Naive thymus-derived CD4-positive, alpha-beta T cell (primary cell): ENCODE data around the gene SLC16A7. TPM values are rescaled to one million over a fixed set of nuclear protein-coding genes. Genes with fewer than 3 reads are reported as not detected.
"Not testable (repeated sequence)": the region's sequence is repeated elsewhere in the genome, so short reads cannot be mapped to it uniquely, and the experiment has no call there.

Experiments
- ATAC-seq: fragments of 150-1000 bp; cut with Tn5 transposase; 2 replicates; pipeline ENCODE4 v1.10.0; 2021; ENCODE audit warnings: mild to moderate bottlenecking, moderate library complexity
- CTCF ChIA-PET: fragments of 350-600 bp; sonication (Branson Sonifier 250); formaldehyde crosslinking; loops from one replicate; lab custom pipeline; 2021; ENCODE audit warnings: antibody characterized with exemption; lab: Charles Lee
- POLR2A ChIA-PET: fragments of 350-600 bp; sonication (Branson Sonifier 250); formaldehyde crosslinking; loops from one replicate; lab custom pipeline; 2021; ENCODE audit warnings: antibody characterized with exemption, inconsistent platforms; lab: Charles Lee
- DNase-seq, 9 donors: peaks; one replicate each; pipeline versions ENCODE4 v3.0.0 to v3.0.0-alpha.2; 2020 to 2022; ENCODE audit warnings: mixed read lengths in 1 of 9
- H3K27ac ChIP-seq: one replicate; pipeline ENCODE4 v1.7.0; 2013; ENCODE audit warnings: mild to moderate bottlenecking, low read depth, low read length, moderate library complexity
- H3K27me3 ChIP-seq, 2 donors: one replicate each; pipeline ENCODE4 v1.7.0; 2013; ENCODE audit warnings: low read length in 2 of 2, mild to moderate bottlenecking in 2 of 2, moderate library complexity in 2 of 2; ENCODE audit not compliant: control insufficient read depth in 2 of 2, insufficient read depth in 2 of 2
- H3K36me3 ChIP-seq, 3 experiments: 1 replicate in 2 of 3; 2 replicates in 1 of 3; pipeline ENCODE4 v1.7.0; 2013; ENCODE audit warnings: low read length in 3 of 3, mild to moderate bottlenecking in 3 of 3, moderate library complexity in 1 of 3; ENCODE audit not compliant: insufficient read depth in 3 of 3, control insufficient read depth in 2 of 3
- H3K4me1 ChIP-seq, 2 donors: one replicate each; pipeline ENCODE4 v1.7.0; 2013; ENCODE audit warnings: low read length in 2 of 2, mild to moderate bottlenecking in 2 of 2, moderate library complexity in 1 of 2; ENCODE audit not compliant: control insufficient read depth in 2 of 2, insufficient read depth in 2 of 2
- H3K4me3 ChIP-seq: 2 replicates; pipeline ENCODE4 v1.7.0; 2013; ENCODE audit warnings: mild to moderate bottlenecking, low read length
- H3K9me3 ChIP-seq, 3 experiments: 1 replicate in 2 of 3; 2 replicates in 1 of 3; pipeline ENCODE4 v1.7.0; 2013; ENCODE audit warnings: low read length in 3 of 3; ENCODE audit not compliant: control insufficient read depth in 2 of 3
- H3K27ac Mint-ChIP-seq, 9 donors: one replicate each; pipeline ENCODE4 v1.8.0; 2020 to 2022; ENCODE audit warnings: mixed read lengths in 9 of 9, mild to moderate bottlenecking in 8 of 9, moderate library complexity in 5 of 9, inconsistent platforms in 2 of 9
- H3K27me3 Mint-ChIP-seq, 5 donors: one replicate each; pipeline ENCODE4 v1.8.0; 2021 to 2022; ENCODE audit warnings: mixed read lengths in 5 of 5, mild to moderate bottlenecking in 1 of 5
- H3K36me3 Mint-ChIP-seq, 5 donors: one replicate each; pipeline ENCODE4 v1.8.0; 2020 to 2022; ENCODE audit warnings: mixed read lengths in 5 of 5, mild to moderate bottlenecking in 3 of 5, inconsistent platforms in 1 of 5
- H3K4me1 Mint-ChIP-seq, 7 donors: one replicate each; pipeline ENCODE4 v1.8.0; 2020 to 2022; ENCODE audit warnings: mixed read lengths in 7 of 7, mild to moderate bottlenecking in 3 of 7, inconsistent platforms in 1 of 7
- H3K4me3 Mint-ChIP-seq, 10 donors: one replicate each; pipeline ENCODE4 v1.8.0; 2020 to 2022; ENCODE audit warnings: mild to moderate bottlenecking in 10 of 10, mixed read lengths in 10 of 10, moderate library complexity in 6 of 10, inconsistent platforms in 2 of 10
- H3K9me3 Mint-ChIP-seq, 11 donors: one replicate each; pipeline ENCODE4 v1.8.0; 2020 to 2022; ENCODE audit warnings: mixed read lengths in 11 of 11, mild to moderate bottlenecking in 4 of 11, inconsistent platforms in 1 of 11, moderate library complexity in 1 of 11
- intact Hi-C, 2 donors: fragments of 100-400 bp; cut with micrococcal nuclease; formaldehyde crosslinking; loops; one replicate each; pipeline ENCODE4 v1.15.1; 2023
- polyA plus RNA-seq, 2 donors: library from polyadenylated mRNA; unstranded; fragments of 300-500 nt; fragmentation: Illumina TruSeq; gene quantifications; one replicate each; pipeline ENCODE4 v1.2.3, GENCODE V29; 2021
- total RNA-seq, 6 experiments: library from RNA in 5 of 6; stranded (reverse) in 5 of 6; gene quantifications; 1 replicate in 5 of 6; 2 replicates in 1 of 6; pipeline ENCODE4 v1.2.3 and lab custom pipeline; 2021 to 2026

The SLC16A7 gene
- total and polyA plus RNA-seq, 7 experiments from 2014 or later: 19.4 to 57.5 (median 38.9) TPM

- Histone ChIP-seq H3K27ac (no peak overlapping the region), H3K27me3 (no peaks in the 10 kb centered on the region), H3K9me3 (no peaks in the 10 kb centered on the region), H3K4me1 (peaks cover 0 to 4% of the 10 kb centered on the region in 2 donors), H3K4me3 (no peak overlapping the region), H3K36me3 (peaks cover 0 to 13% (median 0%) of the 10 kb centered on the region in 3 experiments)
- H3K36me3 Mint-ChIP-seq: peaks cover 6 to 44% (median 40%) of the 10 kb centered on the region in 5 donors
- peaks cover 6 to 30% (median 14%) of the 10 kb centered on the region in 7 donors for H3K4me1 Mint-ChIP-seq
- no peaks in the 10 kb centered on the region for H3K27me3 Mint-ChIP-seq
- ATAC-seq: no peak
- intact Hi-C loops: no loop called here
- DNase-seq: no peak
- H3K27ac Mint-ChIP-seq: peak overlapping the region in 4 of 9 donors; percentile 1 to 56 (median 6)
- ChIA-PET CTCF (no interaction called here), POLR2A (no interaction called here)
- no peak overlapping the region for H3K4me3 Mint-ChIP-seq
- peaks cover 0 to 5% (median 0%) of the 10 kb centered on the region in 11 donors for H3K9me3 Mint-ChIP-seq
Observed at GRCh38 chr12:59736359-59736758, 140.5 kb downstream of the SLC16A7 start.

GRCh38 chr12:59736786-59737185, 141.0 kb downstream of the SLC16A7 start:
- H3K4me3 ChIP-seq: no peak overlapping the region
- ChIA-PET CTCF (no interaction called here), POLR2A (no interaction called here)
- Mint-ChIP-seq H3K36me3 (peaks cover 6 to 44% (median 40%) of the 10 kb centered on the region in 5 donors), H3K27me3 (no peaks in the 10 kb centered on the region), H3K9me3 (peaks cover 0 to 5% (median 0%) of the 10 kb centered on the region in 11 donors), H3K4me3 (no peak overlapping the region), H3K4me1 (peaks cover 6 to 30% (median 14%) of the 10 kb centered on the region in 7 donors), H3K27ac (peak overlapping the region in 4 of 9 donors; percentile 1 to 67 (median 30))
- no peak for ATAC-seq
- H3K9me3 ChIP-seq: no peaks in the 10 kb centered on the region
- intact Hi-C loops: no loop called here
- H3K4me1 ChIP-seq: peaks cover 0 to 4% of the 10 kb centered on the region in 2 donors
- H3K27ac ChIP-seq: no peak overlapping the region
- peaks cover 0 to 13% (median 0%) of the 10 kb centered on the region in 3 experiments for H3K36me3 ChIP-seq
- H3K27me3 ChIP-seq: no peaks in the 10 kb centered on the region
- no peak for DNase-seq

DNA sequence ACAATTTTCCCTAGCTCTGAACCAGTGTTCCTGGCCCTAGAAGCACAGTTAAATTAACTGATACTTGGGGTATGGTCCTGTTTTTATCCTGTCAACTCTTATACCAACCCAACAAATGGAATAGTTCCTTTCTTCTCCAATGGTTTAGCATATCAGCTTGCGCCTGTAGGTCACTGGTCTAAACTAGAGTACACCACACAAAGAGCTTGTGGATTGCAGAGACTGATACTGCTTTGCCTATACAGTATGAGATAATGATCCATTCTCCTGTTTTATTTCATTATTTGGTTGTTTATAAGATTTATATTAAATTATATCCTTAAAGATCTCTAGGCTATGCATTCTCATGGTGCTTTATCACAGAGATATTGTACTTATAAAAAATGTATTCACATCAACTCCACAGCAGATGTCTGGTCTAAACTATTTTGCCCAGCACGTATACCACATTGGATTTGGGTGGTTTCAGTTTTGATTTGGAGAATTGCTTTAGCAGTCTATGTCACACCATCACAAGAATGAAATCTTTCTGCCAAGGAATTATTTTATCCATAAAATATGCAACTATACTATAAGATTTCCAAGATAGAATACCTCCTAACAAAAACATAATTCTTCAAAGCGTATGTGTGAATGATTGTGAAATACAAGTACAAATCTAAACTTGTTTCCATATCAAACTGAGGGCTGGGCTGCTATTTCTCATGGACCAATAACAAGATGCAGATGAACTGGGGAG, 142.1 kb downstream of the SLC16A7 start:
- Mint-ChIP-seq H3K27ac (peak overlapping the region in 1 of 9 donors; percentile 56), H3K4me1 (peaks cover 6 to 23% (median 14%) of the 10 kb centered on the region in 7 donors), H3K4me3 (peak overlapping the region in 1 of 10 donors; percentile 28), H3K27me3 (no peaks in the 10 kb centered on the region), H3K9me3 (peaks cover 0 to 5% (median 0%) of the 10 kb centered on the region in 11 donors), H3K36me3 (peaks cover 6 to 48% (median 38%) of the 10 kb centered on the region in 5 donors)
- H3K36me3 ChIP-seq: peaks cover 0 to 10% (median 0%) of the 10 kb centered on the region in 3 experiments
- CTCF ChIA-PET: no interaction called here
- H3K27ac ChIP-seq: no peak overlapping the region
- POLR2A ChIA-PET: no interaction called here
- no peak overlapping the region for H3K4me3 ChIP-seq
- ATAC-seq: no peak
- DNase-seq: no peak
- intact Hi-C loops: no loop called here
- H3K4me1 ChIP-seq: peaks cover 0 to 4% of the 10 kb centered on the region in 2 donors
- no peaks in the 10 kb centered on the region for H3K9me3 ChIP-seq
- H3K27me3 ChIP-seq: no peaks in the 10 kb centered on the region

DNA sequence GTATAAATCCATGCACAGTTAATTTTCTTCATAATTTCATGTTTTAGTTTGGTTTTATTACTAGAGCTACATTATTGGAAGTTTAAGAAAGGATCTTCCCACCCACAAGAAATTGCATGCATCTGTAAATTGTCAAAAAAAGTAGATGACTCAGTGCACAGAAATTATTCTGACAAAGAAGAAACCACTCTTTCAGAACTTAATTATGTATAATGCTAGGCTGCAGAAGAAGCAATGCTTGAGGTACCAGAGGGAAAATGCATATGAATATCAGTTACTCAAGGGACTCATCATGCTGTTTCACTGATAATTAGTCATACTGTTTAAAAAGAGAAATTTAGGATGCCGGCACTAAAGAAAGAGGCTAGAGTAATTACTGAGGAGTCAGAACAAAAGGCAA, 147.0 kb downstream of the SLC16A7 start:
- ChIA-PET CTCF (no interaction called here), POLR2A (no interaction called here)
- Histone ChIP-seq H3K36me3 (peaks cover 0 to 8% (median 0%) of the 10 kb centered on the region in 3 experiments), H3K4me1 (no peaks in the 10 kb centered on the region), H3K27me3 (no peaks in the 10 kb centered on the region), H3K27ac (no peak overlapping the region), H3K9me3 (no peaks in the 10 kb centered on the region), H3K4me3 (no peak overlapping the region)
- H3K4me3 Mint-ChIP-seq: no peak overlapping the region
- intact Hi-C loops: no loop called here
- peaks cover 0 to 7% (median 1%) of the 10 kb centered on the region in 7 donors for H3K4me1 Mint-ChIP-seq
- H3K9me3 Mint-ChIP-seq: peaks cover 0 to 15% (median 4%) of the 10 kb centered on the region in 11 donors
- no peak for ATAC-seq
- no peak overlapping the region for H3K27ac Mint-ChIP-seq
- peaks cover 8 to 67% (median 45%) of the 10 kb centered on the region in 5 donors for H3K36me3 Mint-ChIP-seq
- no peaks in the 10 kb centered on the region for H3K27me3 Mint-ChIP-seq
- no peak for DNase-seq

GRCh38 chr12:59744564-59744963, 148.7 kb downstream of the SLC16A7 start:
- ATAC-seq (no peak), DNase-seq (no peak)
- Histone ChIP-seq H3K4me3 (no peak overlapping the region), H3K36me3 (peaks cover 0 to 8% (median 0%) of the 10 kb centered on the region in 3 experiments), H3K9me3 (no peaks in the 10 kb centered on the region), H3K4me1 (no peaks in the 10 kb centered on the region), H3K27ac (no peak overlapping the region), H3K27me3 (no peaks in the 10 kb centered on the region)
- intact Hi-C loops: no loop called here
- peaks cover 0 to 21% (median 3%) of the 10 kb centered on the region in 11 donors for H3K9me3 Mint-ChIP-seq
- CTCF ChIA-PET: no interaction called here
- no peak overlapping the region for H3K4me3 Mint-ChIP-seq
- H3K36me3 Mint-ChIP-seq: peaks cover 8 to 74% (median 53%) of the 10 kb centered on the region in 5 donors
- H3K27ac Mint-ChIP-seq: no peak overlapping the region
- no peaks in the 10 kb centered on the region for H3K27me3 Mint-ChIP-seq
- POLR2A ChIA-PET: interaction anchor here (1.1 kb wide), 1 partner anchor 45 kb away, joined by 4 read pairs; no protein-coding TSS in a partner anchor
- H3K4me1 Mint-ChIP-seq: peaks cover 0 to 7% (median 3%) of the 10 kb centered on the region in 7 donors

GRCh38 chr12:59751091-59751490, 155.3 kb downstream of the SLC16A7 start:
- intact Hi-C loops, H3K36me3 ChIP-seq, ATAC-seq, H3K9me3 ChIP-seq, POLR2A ChIA-PET, DNase-seq, CTCF ChIA-PET, H3K4me1 ChIP-seq, H3K27ac Mint-ChIP-seq, H3K27ac ChIP-seq, H3K27me3 Mint-ChIP-seq, H3K4me3 ChIP-seq, H3K4me3 Mint-ChIP-seq, H3K4me1 Mint-ChIP-seq, H3K27me3 ChIP-seq: not testable (repeated sequence)
- H3K9me3 Mint-ChIP-seq: peaks cover 3 to 31% (median 17%) of the 10 kb centered on the region in 11 donors
- H3K36me3 Mint-ChIP-seq: peaks cover 0 to 48% (median 36%) of the 10 kb centered on the region in 5 donors
